BLaER1 (cell line): ENCODE measurements around the gene TMCC2.

Experiments used
- H3K27ac ChIP-seq: shearing (Covaris generic); formaldehyde crosslinking; 2 replicates; pipeline ENCODE4 v1.8.1; 2022
- H3K27me3 ChIP-seq: shearing (Covaris generic); formaldehyde crosslinking; 2 replicates; pipeline ENCODE4 v1.8.1; 2022
- H3K36me3 ChIP-seq: shearing (Covaris generic); formaldehyde crosslinking; 2 replicates; pipeline ENCODE4 v1.8.1; 2022
- H3K4me1 ChIP-seq: shearing (Covaris generic); formaldehyde crosslinking; 2 replicates; pipeline ENCODE4 v1.8.1; 2022
- H3K4me2 ChIP-seq: shearing (Covaris generic); formaldehyde crosslinking; 2 replicates; pipeline ENCODE4 v1.8.1; 2022
- H3K4me3 ChIP-seq: shearing (Covaris generic); formaldehyde crosslinking; 2 replicates; pipeline ENCODE4 v1.8.1; 2022
- H3K9ac ChIP-seq: shearing (Covaris generic); formaldehyde crosslinking; 2 replicates; pipeline ENCODE4 v1.8.1; 2022
- H3K9me3 ChIP-seq: shearing (Covaris generic); formaldehyde crosslinking; 2 replicates; pipeline ENCODE4 v1.8.1; 2022
- H4K20me1 ChIP-seq: shearing (Covaris generic); formaldehyde crosslinking; 2 replicates; pipeline ENCODE4 v1.8.1; 2022
- Cebpa-rat ChIP-seq: shearing (Covaris generic); IDR thresholded peaks from 2 replicates; pipeline ENCODE4 v1.8.1; 2022

The TMCC2 gene

DNA sequence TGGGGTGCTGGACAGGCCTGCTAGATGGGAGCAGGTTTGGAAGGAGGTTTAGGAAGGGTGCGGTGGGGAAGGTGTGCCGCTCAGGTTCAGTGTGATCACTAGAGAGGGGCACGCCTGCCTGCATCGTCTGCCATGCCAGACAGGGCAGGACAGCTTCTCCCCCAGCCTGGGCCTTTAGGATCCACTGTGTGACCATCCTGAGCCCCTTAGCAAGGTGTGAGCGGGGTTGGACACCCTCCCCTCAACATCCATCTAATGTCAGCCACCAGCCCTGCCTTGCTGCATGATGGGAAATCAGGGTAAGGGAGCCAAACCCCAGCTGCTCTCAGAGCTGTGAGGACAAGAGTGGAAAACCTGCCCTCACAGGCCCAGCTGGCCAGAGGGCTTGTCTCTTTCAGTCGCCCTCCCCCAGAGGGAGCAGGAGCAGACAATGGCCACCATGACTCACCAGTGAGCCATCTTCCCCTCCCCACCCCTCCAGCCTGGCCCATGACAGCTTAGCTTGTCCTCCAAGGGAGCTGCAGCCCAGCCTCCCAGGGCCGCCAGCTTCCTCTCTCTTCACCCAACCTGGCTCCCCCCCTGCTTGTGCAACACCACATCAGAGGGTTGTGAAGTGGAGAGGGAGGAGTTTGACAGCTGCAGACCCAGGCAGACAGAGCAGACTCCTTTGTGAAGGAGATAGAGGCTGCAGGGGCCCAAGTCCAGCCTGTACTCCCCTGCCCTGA lies 56.8 kb downstream of the TMCC2 start:
- Histone ChIP-seq H3K36me3 (no peaks in the 10 kb centered on the region), H3K4me3 (no peak overlapping the region), H3K9me3 (no peaks in the 10 kb centered on the region), H4K20me1 (peaks cover 68% of the 10 kb centered on the region), H3K4me2 (peak overlapping the region; percentile 92), H3K27me3 (peaks cover 36% of the 10 kb centered on the region), H3K27ac (no peak overlapping the region), H3K9ac (no peak overlapping the region), H3K4me1 (peaks cover 64% of the 10 kb centered on the region)
- peak; percentile 95 for TF ChIP-seq Cebpa-rat

DNA sequence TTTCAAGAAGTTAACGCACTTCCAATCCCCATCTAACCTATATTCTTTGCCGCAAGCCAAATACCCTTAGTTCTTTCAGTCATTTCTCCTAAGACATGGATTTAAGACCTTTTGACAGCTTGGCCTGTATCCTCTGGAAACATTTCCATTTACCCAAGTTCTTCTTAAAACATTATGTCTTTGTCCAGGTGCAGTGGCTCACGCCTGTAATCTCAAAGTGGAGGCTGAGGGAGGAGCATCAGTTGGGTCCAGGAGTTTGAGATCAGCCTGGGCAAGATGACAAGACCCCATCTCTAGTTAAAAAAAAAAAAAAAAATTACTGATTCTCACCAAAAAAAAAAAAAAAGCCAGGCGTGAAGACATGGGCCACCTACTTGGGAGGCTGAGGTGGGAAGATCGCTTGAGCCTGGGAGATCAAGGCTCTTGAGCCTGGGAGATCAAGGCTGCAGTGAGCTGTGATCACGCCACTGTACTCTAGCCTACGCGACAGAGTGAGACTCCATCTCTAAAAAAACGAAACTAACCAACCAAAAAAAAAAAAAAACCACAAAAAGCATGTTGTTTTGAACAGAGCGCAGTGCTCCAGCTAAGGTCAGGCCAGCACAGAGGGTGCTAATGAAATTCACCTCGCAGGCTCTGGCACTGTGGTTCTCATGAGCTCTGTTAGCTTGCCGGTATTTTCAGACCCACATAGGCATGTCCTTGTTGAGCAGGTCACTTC lies 57.8 kb downstream of the TMCC2 start:
- H3K4me2 ChIP-seq = peak overlapping the region; percentile 92
- no peaks in the 10 kb centered on the region for H3K9me3 ChIP-seq
- TF ChIP-seq Cebpa-rat = no peak
- no peaks in the 10 kb centered on the region for H3K36me3 ChIP-seq
- no peak overlapping the region for H3K27ac ChIP-seq
- H3K27me3 ChIP-seq = peaks cover 44% of the 10 kb centered on the region
- peaks cover 68% of the 10 kb centered on the region for H4K20me1 ChIP-seq
- peak overlapping the region; percentile 43; the same call in 1 of the 2 replicates for H3K4me3 ChIP-seq
- H3K9ac ChIP-seq = no peak overlapping the region
- H3K4me1 ChIP-seq = peaks cover 64% of the 10 kb centered on the region

- Histone ChIP-seq H3K9me3 (no peaks in the 10 kb centered on the region), H3K4me2 (peak overlapping the region; percentile 92), H3K4me1 (peaks cover 64% of the 10 kb centered on the region), H3K4me3 (peak overlapping the region; percentile 43; the same call in 1 of the 2 replicates), H4K20me1 (peaks cover 70% of the 10 kb centered on the region), H3K27me3 (peaks cover 47% of the 10 kb centered on the region), H3K36me3 (no peaks in the 10 kb centered on the region), H3K9ac (no peak overlapping the region), H3K27ac (no peak overlapping the region)
- TF ChIP-seq Cebpa-rat = no peak
Measured at GRCh38 chr1:205286335-205286950, 58.7 kb downstream of the TMCC2 start.

GRCh38 chr1:205287076-205287475 lies 59.3 kb downstream of the TMCC2 start:
- H3K36me3 ChIP-seq = no peaks in the 10 kb centered on the region
- H3K4me2 ChIP-seq = peak overlapping the region; percentile 92
- H3K4me1 ChIP-seq = peaks cover 64% of the 10 kb centered on the region
- no peak overlapping the region for H3K9ac ChIP-seq
- H3K27ac ChIP-seq = peak overlapping the region; percentile 63; the same call in 1 of the 2 replicates
- TF ChIP-seq Cebpa-rat = no peak
- H3K4me3 ChIP-seq = no peak overlapping the region
- peaks cover 46% of the 10 kb centered on the region for H3K27me3 ChIP-seq
- peaks cover 72% of the 10 kb centered on the region for H4K20me1 ChIP-seq
- no peaks in the 10 kb centered on the region for H3K9me3 ChIP-seq

- Histone ChIP-seq H3K9ac (0 out of 2 replicates have a peak overlapping the region, but pooled peaks have one; percentile 42), H3K27me3 (peaks cover 46% of the 10 kb centered on the region), H3K9me3 (no peaks in the 10 kb centered on the region), H3K4me1 (peaks cover 63% of the 10 kb centered on the region), H3K4me2 (peak overlapping the region; percentile 92), H4K20me1 (peaks cover 71% of the 10 kb centered on the region), H3K36me3 (no peaks in the 10 kb centered on the region), H3K27ac (peak overlapping the region; percentile 63), H3K4me3 (peak overlapping the region; percentile 44; the same call in 1 of the 2 replicates)
- TF ChIP-seq Cebpa-rat = no peak
Measured at GRCh38 chr1:205287767-205288559, 60.2 kb downstream of the TMCC2 start.

DNA sequence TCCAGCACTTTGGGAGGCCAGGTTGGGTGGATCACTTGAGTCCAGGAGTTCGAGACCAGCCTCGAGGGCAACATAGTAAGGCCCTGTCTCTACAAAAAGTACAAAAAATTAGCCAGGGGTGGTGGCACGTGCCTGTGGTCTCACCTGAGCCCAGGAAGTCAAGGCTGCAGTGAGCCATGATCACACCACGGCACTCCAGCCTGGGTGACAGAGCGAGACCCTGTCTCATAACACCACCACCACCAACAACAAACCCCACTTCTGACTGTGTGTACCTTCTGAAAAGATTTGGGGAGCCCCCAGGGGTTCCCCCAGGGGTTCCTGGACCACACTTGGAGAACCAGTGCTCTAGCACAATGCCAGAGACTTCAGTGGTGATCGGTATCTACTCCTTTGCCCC lies 63.9 kb downstream of the TMCC2 start:
- Histone ChIP-seq H3K9me3 (no peaks in the 10 kb centered on the region), H3K36me3 (no peaks in the 10 kb centered on the region), H4K20me1 (peaks cover 45% of the 10 kb centered on the region), H3K9ac (no peak overlapping the region), H3K4me1 (peaks cover 26% of the 10 kb centered on the region), H3K27me3 (peaks cover 49% of the 10 kb centered on the region), H3K4me3 (no peak overlapping the region), H3K27ac (no peak overlapping the region), H3K4me2 (no peak overlapping the region)
- no peak for TF ChIP-seq Cebpa-rat

- peaks cover 49% of the 10 kb centered on the region for H3K27me3 ChIP-seq
- TF ChIP-seq Cebpa-rat = no peak
- peaks cover 29% of the 10 kb centered on the region; the same call in 1 of the 2 replicates for H4K20me1 ChIP-seq
- H3K9ac ChIP-seq = no peak overlapping the region
- no peaks in the 10 kb centered on the region for H3K9me3 ChIP-seq
- H3K4me3 ChIP-seq = no peak overlapping the region
- H3K4me1 ChIP-seq = peaks cover 15% of the 10 kb centered on the region
- no peaks in the 10 kb centered on the region for H3K36me3 ChIP-seq
- H3K27ac ChIP-seq = no peak overlapping the region
- H3K4me2 ChIP-seq = no peak overlapping the region
Measured at GRCh38 chr1:205293350-205294074, 65.8 kb downstream of the TMCC2 start.

GRCh38 chr1:205294175-205294917 lies 66.6 kb downstream of the TMCC2 start:
- Histone ChIP-seq H4K20me1 (peaks cover 23% of the 10 kb centered on the region; the same call in 1 of the 2 replicates), H3K9ac (no peak overlapping the region), H3K4me2 (no peak overlapping the region), H3K27me3 (peaks cover 45% of the 10 kb centered on the region), H3K4me1 (peaks cover 9% of the 10 kb centered on the region), H3K36me3 (no peaks in the 10 kb centered on the region), H3K27ac (no peak overlapping the region), H3K9me3 (no peaks in the 10 kb centered on the region), H3K4me3 (no peak overlapping the region)
- TF ChIP-seq Cebpa-rat = no peak
